ENCODE data around the gene SYNRG. TPM values are rescaled to one million over a fixed set of nuclear protein-coding genes. Genes with fewer than 3 reads are reported as not detected.

SYNRG gene
- polyA plus RNA-seq, 1 donor: 33.2 TPM

DNA sequence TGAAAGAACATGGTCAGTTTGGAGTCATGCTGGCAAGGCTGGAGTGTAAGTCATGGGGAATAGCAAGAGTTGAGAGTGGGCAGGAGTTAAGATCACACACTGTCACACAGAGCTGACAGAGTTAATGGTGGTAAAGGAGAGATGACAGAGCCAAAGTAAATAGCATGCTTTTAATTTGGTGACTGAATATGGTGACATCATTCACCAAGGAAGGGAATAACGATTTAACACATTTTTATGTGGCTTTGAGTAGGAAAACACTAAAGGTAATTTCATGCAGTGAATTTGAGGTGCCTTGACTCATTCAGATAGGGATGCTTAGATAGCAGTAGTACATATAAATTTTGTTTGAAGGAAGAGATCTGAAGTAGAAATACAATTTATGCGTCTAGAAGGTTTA is 42.1 kb downstream of the SYNRG start:
- no peak overlapping the region for H3K27ac ChIP-seq (ENCODE audit: low read length)
- 100% methylated on average over 2 of the region's 2 CpGs for WGBS (ENCODE audit: insufficient coverage, low lambda C conversion rate)
- H3K4me1 ChIP-seq (ENCODE audit: control insufficient read depth, insufficient read depth, low read length): no peaks in the 10 kb centered on the region
- H3K9me3 ChIP-seq (ENCODE audit: control insufficient read depth, low read depth, low read length): no peaks in the 10 kb centered on the region
- H3K36me3 ChIP-seq (ENCODE audit: control insufficient read depth, insufficient read depth, low read length): peaks cover 61% of the 10 kb centered on the region
- no peak for DNase-seq
- H3K27me3 ChIP-seq (ENCODE audit: control insufficient read depth, insufficient read depth, low read length): no peaks in the 10 kb centered on the region
- H3K4me3 ChIP-seq (ENCODE audit: low read length): no peak overlapping the region

DNA sequence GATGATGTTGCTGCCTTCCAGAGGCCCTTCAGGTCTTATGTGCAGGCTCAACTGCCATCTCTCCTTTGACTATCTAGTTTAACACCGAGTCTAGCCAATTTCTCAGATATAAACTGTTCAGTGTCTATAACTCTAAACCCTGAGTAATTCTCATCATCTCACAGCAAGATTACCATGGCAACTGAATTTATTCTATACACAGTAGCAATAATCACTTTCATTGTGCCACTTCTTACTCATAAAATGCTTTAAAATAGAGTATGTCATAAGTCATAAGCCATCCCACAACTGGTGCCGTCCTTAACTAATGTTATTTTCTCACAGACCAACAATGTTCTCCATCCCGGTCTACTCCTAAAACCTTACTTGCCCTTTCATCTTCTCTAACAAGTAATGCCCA is 45.0 kb downstream of the SYNRG start:
- Histone ChIP-seq H3K36me3 (ENCODE audit: control insufficient read depth, insufficient read depth, low read length) (peaks cover 66% of the 10 kb centered on the region), H3K27ac (ENCODE audit: low read length) (no peak overlapping the region)
- WGBS (ENCODE audit: insufficient coverage, low lambda C conversion rate): 100% methylated on average over 1 of the region's 3 CpGs

DNA sequence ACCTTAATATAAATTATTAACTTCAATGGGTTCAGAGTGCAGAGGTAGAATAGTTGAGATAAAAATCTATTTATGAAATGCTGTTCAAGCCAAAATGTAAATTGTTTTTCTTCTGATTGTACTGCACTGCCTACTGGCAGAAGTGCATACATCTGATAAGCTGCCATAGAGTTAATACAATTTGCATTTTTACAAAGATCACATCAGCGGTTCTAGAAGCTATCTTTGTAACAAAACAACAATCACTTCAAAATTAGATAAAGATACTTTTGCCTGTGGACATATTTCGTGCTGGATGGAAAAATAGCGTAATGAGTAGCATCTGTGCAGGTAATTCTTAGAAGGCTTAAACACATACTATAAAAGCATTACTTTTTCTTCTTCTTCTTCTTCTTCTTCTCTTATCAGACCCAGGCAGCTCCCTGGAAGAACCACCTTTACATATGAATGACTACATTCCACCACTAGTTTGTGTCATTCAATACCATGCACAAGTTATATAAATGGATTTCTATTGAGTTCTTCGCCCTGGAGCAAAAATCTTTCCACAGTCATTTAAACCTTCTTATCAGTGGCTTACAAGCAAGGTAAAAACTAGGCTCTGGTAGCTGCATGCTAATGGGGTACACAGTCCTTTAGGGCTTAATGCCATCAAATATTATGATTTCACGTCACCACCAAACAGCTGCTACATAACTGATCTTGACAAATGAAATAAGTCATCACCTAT is 47.0 kb downstream of the SYNRG start:
- no peak for DNase-seq
- Histone ChIP-seq H3K27me3 (ENCODE audit: control insufficient read depth, insufficient read depth, low read length) (no peaks in the 10 kb centered on the region), H3K9me3 (ENCODE audit: control insufficient read depth, low read depth, low read length) (no peaks in the 10 kb centered on the region), H3K27ac (ENCODE audit: low read length) (no peak overlapping the region), H3K36me3 (ENCODE audit: control insufficient read depth, insufficient read depth, low read length) (peaks cover 64% of the 10 kb centered on the region), H3K4me1 (ENCODE audit: control insufficient read depth, insufficient read depth, low read length) (no peaks in the 10 kb centered on the region), H3K4me3 (ENCODE audit: low read length) (no peak overlapping the region)
- 92% methylated on average over 3 of the region's 5 CpGs for WGBS (ENCODE audit: insufficient coverage, low lambda C conversion rate)

More for the DNA sequence above, 45.0 kb downstream of the SYNRG start:
- no peak for DNase-seq
- no peak overlapping the region for H3K4me3 ChIP-seq (ENCODE audit: low read length)
- H3K9me3 ChIP-seq (ENCODE audit: control insufficient read depth, low read depth, low read length): no peaks in the 10 kb centered on the region
- no peaks in the 10 kb centered on the region for H3K4me1 ChIP-seq (ENCODE audit: control insufficient read depth, insufficient read depth, low read length)
- no peaks in the 10 kb centered on the region for H3K27me3 ChIP-seq (ENCODE audit: control insufficient read depth, insufficient read depth, low read length)

DNA sequence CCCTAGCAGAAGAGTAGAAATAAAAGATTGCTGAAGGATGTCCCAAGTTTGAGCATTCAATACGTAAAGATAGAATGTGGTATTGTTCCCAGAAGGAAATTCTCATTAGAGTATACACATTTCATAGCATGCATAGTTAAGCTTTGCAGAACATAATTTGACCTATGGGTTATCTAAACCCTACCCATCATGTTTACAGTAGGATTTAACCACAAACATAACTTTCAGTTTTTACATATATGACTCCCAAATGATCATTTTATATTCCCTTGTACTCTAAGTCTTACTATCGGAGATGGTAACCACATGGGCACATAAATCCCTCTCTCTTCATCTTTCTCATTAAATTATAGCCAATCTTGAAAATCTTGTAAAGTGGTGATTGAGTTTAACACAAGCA is 50.9 kb downstream of the SYNRG start:
- Histone ChIP-seq H3K9me3 (ENCODE audit: control insufficient read depth, low read depth, low read length) (no peaks in the 10 kb centered on the region), H3K4me1 (ENCODE audit: control insufficient read depth, insufficient read depth, low read length) (no peaks in the 10 kb centered on the region), H3K36me3 (ENCODE audit: control insufficient read depth, insufficient read depth, low read length) (peaks cover 49% of the 10 kb centered on the region), H3K4me3 (ENCODE audit: low read length) (no peak overlapping the region), H3K27ac (ENCODE audit: low read length) (no peak overlapping the region), H3K27me3 (ENCODE audit: control insufficient read depth, insufficient read depth, low read length) (no peaks in the 10 kb centered on the region)
- WGBS (ENCODE audit: insufficient coverage, low lambda C conversion rate): 100% methylated on average over 1 of the region's 2 CpGs
- DNase-seq: no peak

DNA sequence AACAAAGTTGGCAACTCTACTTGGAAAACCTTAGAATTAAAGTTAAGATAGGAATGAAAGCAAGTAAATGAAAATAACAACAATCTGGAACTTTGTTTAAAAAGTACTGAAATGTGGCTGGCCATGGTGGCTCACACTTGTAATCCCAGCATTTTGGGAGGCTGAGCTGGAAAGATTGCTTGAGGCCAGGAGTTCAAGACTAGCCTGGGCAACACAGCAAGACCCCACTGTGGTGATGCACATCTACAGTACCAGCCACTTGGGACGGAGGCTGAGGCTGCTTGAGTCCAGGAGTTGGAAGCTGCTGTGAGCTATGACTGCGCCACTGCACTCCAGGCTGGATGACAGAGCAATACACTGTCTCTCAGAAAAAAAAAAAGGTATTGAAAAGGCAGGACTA is 51.7 kb downstream of the SYNRG start:
- Histone ChIP-seq H3K4me1 (ENCODE audit: control insufficient read depth, insufficient read depth, low read length) (no peaks in the 10 kb centered on the region), H3K27me3 (ENCODE audit: control insufficient read depth, insufficient read depth, low read length) (no peaks in the 10 kb centered on the region), H3K36me3 (ENCODE audit: control insufficient read depth, insufficient read depth, low read length) (peaks cover 56% of the 10 kb centered on the region), H3K9me3 (ENCODE audit: control insufficient read depth, low read depth, low read length) (no peaks in the 10 kb centered on the region), H3K27ac (ENCODE audit: low read length) (no peak overlapping the region), H3K4me3 (ENCODE audit: low read length) (no peak overlapping the region)
- no peak for DNase-seq
- WGBS (ENCODE audit: insufficient coverage, low lambda C conversion rate): no CpG with 5 or more reads among the region's 2 CpGs

DNA sequence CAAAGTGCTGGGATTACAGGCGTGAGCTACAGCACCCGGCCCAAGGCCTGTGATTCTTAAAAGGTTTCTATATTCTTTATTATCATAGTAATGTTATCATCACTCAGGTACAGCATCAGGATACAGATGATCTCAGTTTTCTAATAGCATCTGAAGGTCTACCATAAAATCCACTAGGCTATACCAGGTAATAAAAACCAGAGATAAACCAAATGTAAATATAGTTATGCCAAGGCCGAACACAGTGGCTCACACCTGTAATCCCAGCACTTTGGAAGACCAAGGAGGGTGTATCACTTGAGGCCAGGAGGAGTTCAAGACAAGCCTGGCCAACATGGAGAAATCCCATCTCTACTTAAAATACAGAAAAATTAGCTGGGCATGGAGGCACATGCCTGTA is 53.8 kb downstream of the SYNRG start:
- H3K27me3 ChIP-seq (ENCODE audit: control insufficient read depth, insufficient read depth, low read length): no peaks in the 10 kb centered on the region
- WGBS (ENCODE audit: insufficient coverage, low lambda C conversion rate): 20% methylated on average over 1 of the region's 3 CpGs
- DNase-seq: no peak
- H3K9me3 ChIP-seq (ENCODE audit: control insufficient read depth, low read depth, low read length): no peaks in the 10 kb centered on the region
- H3K27ac ChIP-seq (ENCODE audit: low read length): no peak overlapping the region
- no peaks in the 10 kb centered on the region for H3K4me1 ChIP-seq (ENCODE audit: control insufficient read depth, insufficient read depth, low read length)
- H3K36me3 ChIP-seq (ENCODE audit: control insufficient read depth, insufficient read depth, low read length): peaks cover 45% of the 10 kb centered on the region
- H3K4me3 ChIP-seq (ENCODE audit: low read length): no peak overlapping the region

DNA sequence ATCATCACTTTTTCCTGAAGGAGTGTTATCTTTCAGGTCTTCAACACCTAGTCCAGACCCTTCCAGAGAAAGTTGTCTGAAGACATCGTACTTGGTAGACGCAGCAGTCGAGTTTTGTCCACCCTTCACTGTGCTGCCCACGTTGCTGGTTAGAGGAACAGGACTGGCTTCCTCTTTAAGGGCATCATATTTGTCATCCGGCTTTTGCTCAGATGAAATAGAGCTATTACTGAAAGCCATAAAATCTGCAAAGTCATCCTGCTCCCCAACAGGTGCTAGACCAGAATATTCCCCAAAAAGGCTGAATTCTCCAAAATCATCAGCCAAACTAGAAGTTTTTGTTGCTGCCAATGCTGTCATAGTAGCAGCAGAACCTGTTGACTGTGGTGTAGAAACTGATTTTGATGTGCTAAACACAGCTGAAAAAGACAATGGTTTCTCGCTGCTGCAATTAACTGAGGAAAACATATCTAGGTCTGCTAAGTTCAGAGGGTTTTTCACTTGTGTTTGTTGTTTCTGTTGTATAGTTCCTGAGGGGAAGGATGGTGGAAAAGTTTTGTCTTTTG is 55.7 kb downstream of the SYNRG start:
- Histone ChIP-seq H3K9me3 (ENCODE audit: control insufficient read depth, low read depth, low read length) (no peaks in the 10 kb centered on the region), H3K27me3 (ENCODE audit: control insufficient read depth, insufficient read depth, low read length) (no peaks in the 10 kb centered on the region), H3K4me1 (ENCODE audit: control insufficient read depth, insufficient read depth, low read length) (no peaks in the 10 kb centered on the region), H3K27ac (ENCODE audit: low read length) (no peak overlapping the region), H3K4me3 (ENCODE audit: low read length) (no peak overlapping the region), H3K36me3 (ENCODE audit: control insufficient read depth, insufficient read depth, low read length) (peaks cover 34% of the 10 kb centered on the region)
- no CpG with 5 or more reads among the region's 6 CpGs for WGBS (ENCODE audit: insufficient coverage, low lambda C conversion rate)
- no peak for DNase-seq

DNA sequence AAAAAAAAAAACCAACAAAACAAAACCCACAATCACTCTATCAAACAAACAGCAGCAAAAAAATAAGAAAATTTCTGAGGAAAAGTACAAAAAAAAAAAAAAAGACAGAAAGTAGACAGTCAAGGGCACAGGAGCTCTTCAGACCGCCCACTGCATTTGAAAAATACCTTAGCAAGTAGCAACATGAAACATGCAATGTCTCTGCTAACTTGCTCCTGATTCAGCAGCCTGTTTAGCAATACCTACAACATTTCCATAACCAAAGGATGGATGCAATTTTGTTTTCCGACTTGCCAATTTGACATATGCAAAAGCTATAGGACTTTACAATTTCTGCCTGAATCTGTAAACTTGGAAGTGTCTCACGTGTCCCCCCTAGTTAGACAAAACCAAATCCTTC is 57.4 kb downstream of the SYNRG start:
- WGBS (ENCODE audit: insufficient coverage, low lambda C conversion rate): no CpG with 5 or more reads among the region's 3 CpGs
- H3K9me3 ChIP-seq (ENCODE audit: control insufficient read depth, low read depth, low read length): no peaks in the 10 kb centered on the region
- no peak for DNase-seq
- no peak overlapping the region for H3K27ac ChIP-seq (ENCODE audit: low read length)
- H3K4me1 ChIP-seq (ENCODE audit: control insufficient read depth, insufficient read depth, low read length): no peaks in the 10 kb centered on the region
- no peak overlapping the region for H3K4me3 ChIP-seq (ENCODE audit: low read length)
- peaks cover 27% of the 10 kb centered on the region for H3K36me3 ChIP-seq (ENCODE audit: control insufficient read depth, insufficient read depth, low read length)
- no peaks in the 10 kb centered on the region for H3K27me3 ChIP-seq (ENCODE audit: control insufficient read depth, insufficient read depth, low read length)

DNA sequence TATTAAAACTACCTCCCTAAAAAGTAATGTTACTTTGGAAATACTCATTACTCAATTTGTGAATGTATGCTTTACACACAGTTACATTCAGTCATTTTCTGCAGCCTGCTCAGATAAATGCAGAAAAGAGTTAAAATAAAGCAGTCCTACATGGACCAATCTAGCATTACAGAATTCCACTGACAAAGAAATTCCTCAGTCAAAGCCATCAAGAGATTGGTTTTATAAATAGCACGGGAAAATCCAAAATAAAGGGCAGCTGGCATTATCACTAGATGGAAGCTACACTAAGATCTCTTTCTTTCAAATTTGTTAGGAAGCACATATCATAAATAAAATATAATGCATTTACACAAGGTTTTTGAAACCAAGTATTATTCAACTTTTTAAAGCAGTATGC is 61.2 kb downstream of the SYNRG start:
- H3K9me3 ChIP-seq (ENCODE audit: control insufficient read depth, low read depth, low read length): no peaks in the 10 kb centered on the region
- H3K27ac ChIP-seq (ENCODE audit: low read length): no peak overlapping the region
- 40% methylated on average over 1 of the region's 1 CpG for WGBS (ENCODE audit: insufficient coverage, low lambda C conversion rate)
- no peak overlapping the region for H3K4me3 ChIP-seq (ENCODE audit: low read length)
- no peak for DNase-seq
- peaks cover 16% of the 10 kb centered on the region for H3K36me3 ChIP-seq (ENCODE audit: control insufficient read depth, insufficient read depth, low read length)
- no peaks in the 10 kb centered on the region for H3K27me3 ChIP-seq (ENCODE audit: control insufficient read depth, insufficient read depth, low read length)
- H3K4me1 ChIP-seq (ENCODE audit: control insufficient read depth, insufficient read depth, low read length): no peaks in the 10 kb centered on the region

DNA sequence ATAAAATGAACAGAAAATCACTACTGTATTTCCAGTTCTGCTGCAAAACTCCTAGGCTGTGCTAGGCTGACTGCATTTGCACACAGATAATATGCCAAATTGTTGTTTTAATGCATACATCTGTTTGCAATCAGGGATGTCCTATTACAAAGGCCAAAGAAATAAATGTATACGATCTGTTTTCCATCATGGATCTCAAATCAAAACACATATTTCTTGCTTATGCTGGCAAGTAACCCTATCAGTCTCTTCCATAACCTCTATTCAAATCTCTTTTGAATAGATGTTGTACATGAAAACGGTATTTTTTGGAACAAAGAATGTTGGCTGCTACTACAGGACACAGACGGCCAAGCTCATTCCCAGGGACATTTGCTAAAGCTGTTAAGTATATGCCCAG is 62.9 kb downstream of the SYNRG start:
- no peak for DNase-seq
- no peak overlapping the region for H3K27ac ChIP-seq (ENCODE audit: low read length)
- H3K4me1 ChIP-seq (ENCODE audit: control insufficient read depth, insufficient read depth, low read length): no peaks in the 10 kb centered on the region
- no peak overlapping the region for H3K4me3 ChIP-seq (ENCODE audit: low read length)
- H3K27me3 ChIP-seq (ENCODE audit: control insufficient read depth, insufficient read depth, low read length): no peaks in the 10 kb centered on the region
- H3K36me3 ChIP-seq (ENCODE audit: control insufficient read depth, insufficient read depth, low read length): peaks cover 19% of the 10 kb centered on the region
- no peaks in the 10 kb centered on the region for H3K9me3 ChIP-seq (ENCODE audit: control insufficient read depth, low read depth, low read length)
- WGBS (ENCODE audit: insufficient coverage, low lambda C conversion rate): 91% methylated on average over 1 of the region's 3 CpGs

DNA sequence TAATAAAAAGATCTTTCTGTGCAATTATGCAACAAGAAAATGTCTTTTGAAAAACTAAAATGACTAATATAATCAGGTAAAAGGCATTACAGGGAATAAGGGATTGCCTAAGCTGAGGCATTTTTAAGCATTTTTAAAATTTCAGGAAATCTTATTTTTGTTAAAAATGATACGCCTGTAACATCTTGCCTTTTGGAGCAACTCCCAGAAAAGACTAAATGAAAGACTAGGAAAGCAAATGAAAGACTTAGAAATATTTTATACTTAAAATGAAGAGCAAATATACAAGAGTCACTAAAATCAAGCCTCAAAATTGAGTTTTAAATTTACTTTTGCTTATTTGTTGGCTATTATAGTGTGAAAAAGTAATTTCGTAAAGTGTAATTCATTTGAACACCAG is 63.7 kb downstream of the SYNRG start:
- WGBS (ENCODE audit: insufficient coverage, low lambda C conversion rate): 100% methylated on average over 2 of the region's 2 CpGs
- Histone ChIP-seq H3K4me3 (ENCODE audit: low read length) (no peak overlapping the region), H3K9me3 (ENCODE audit: control insufficient read depth, low read depth, low read length) (no peaks in the 10 kb centered on the region)

More for the DNA sequence above, 63.7 kb downstream of the SYNRG start:
- Histone ChIP-seq H3K27me3 (ENCODE audit: control insufficient read depth, insufficient read depth, low read length) (no peaks in the 10 kb centered on the region), H3K4me1 (ENCODE audit: control insufficient read depth, insufficient read depth, low read length) (no peaks in the 10 kb centered on the region), H3K36me3 (ENCODE audit: control insufficient read depth, insufficient read depth, low read length) (peaks cover 25% of the 10 kb centered on the region), H3K27ac (ENCODE audit: low read length) (no peak overlapping the region)
- DNase-seq: no peak

Data from large intestine (tissue), 3 donors.